ENCODE measurements around the gene RREB1. TPM values are rescaled to one million over a fixed set of nuclear protein-coding genes. Genes with fewer than 3 reads are reported as not detected.

RREB1 gene
- total and polyA plus RNA-seq, 7 donors, result 6.0 to 31.9 (median 20.7) TPM

- TF ChIP-seq CTCF (IDR thresholded peaks at IDR 0.05), result no peak
- Histone ChIP-seq H3K9me3 (no peaks in the 10 kb centered on the region), H3K36me3 (peaks cover 24 to 61% (median 44%) of the 10 kb centered on the region in 4 donors), H3K4me3 (no peak overlapping the region), H3K27ac (no peak overlapping the region), H3K4me1 (peaks cover 0 to 18% (median 13%) of the 10 kb centered on the region in 4 donors), H3K27me3 (no peaks in the 10 kb centered on the region)
- 69 to 78% methylated on average over 10 of the region's 10 CpGs for WGBS, 2 donors
- intact Hi-C loops (cut with DNase I), result loop anchor here (5.0 kb wide), 1 partner anchor 44 kb away; no protein-coding TSS in a partner anchor
- no peak for DNase-seq
These were observed 108.1 kb downstream of the RREB1 start for GRCh38 chr6:7215798-7216231.

DNA sequence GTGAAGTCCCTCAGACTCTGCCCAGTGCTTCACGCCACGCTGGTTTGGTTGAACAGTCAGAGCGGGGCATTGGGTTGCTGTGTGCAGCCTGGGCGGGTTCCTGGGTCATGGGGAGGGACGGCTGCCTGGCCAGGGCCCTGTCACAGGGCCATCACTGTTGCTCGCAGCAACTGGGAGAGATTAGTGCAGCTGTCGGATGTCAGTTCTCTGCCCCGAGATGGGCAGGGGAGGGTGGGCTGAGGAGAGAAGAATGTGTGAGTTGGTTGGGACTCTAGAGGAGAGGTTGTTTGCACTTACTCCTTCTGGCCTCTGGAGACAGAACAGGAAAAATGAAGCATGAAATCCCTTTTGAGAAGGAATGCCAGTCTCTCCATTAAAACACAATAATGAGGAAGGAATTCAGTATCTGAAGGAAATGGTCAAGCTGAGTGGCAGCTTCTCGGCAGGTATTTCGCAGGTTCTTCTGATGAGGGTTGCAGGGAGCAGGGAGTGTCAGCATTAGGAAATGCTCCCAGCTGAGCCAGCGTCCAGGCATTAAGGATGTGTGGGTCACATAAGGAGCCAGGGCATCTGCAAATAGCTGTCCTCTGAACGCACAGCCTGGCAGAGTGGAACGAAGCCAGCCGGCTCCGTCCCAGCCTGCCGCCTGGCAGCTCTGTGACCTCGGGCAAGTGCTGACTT is 109.3 kb downstream of the RREB1 start:
- DNase-seq, result no peak
- peaks cover 0 to 19% (median 13%) of the 10 kb centered on the region in 4 donors for H3K4me1 ChIP-seq
- intact Hi-C loops (cut with DNase I), result loop anchor here (5.0 kb wide), 1 partner anchor 45 kb away; no protein-coding TSS in a partner anchor
- H3K9me3 ChIP-seq, result no peaks in the 10 kb centered on the region
- no peak overlapping the region for H3K4me3 ChIP-seq
- no peak for TF ChIP-seq POLR2A (IDR thresholded peaks at IDR 0.05)
- no peak for TF ChIP-seq CTCF (IDR thresholded peaks at IDR 0.05)
- no peak for TF ChIP-seq EP300 (IDR thresholded peaks at IDR 0.05)
- no peak for TF ChIP-seq POLR2AphosphoS5 (IDR thresholded peaks at IDR 0.05)
- H3K27ac ChIP-seq, result no peak overlapping the region
- H3K27me3 ChIP-seq, result no peaks in the 10 kb centered on the region
- peaks cover 16 to 54% (median 33%) of the 10 kb centered on the region in 4 donors for H3K36me3 ChIP-seq
- WGBS, 2 donors, result 90 to 93% methylated on average over 17 of the region's 17 CpGs

DNA sequence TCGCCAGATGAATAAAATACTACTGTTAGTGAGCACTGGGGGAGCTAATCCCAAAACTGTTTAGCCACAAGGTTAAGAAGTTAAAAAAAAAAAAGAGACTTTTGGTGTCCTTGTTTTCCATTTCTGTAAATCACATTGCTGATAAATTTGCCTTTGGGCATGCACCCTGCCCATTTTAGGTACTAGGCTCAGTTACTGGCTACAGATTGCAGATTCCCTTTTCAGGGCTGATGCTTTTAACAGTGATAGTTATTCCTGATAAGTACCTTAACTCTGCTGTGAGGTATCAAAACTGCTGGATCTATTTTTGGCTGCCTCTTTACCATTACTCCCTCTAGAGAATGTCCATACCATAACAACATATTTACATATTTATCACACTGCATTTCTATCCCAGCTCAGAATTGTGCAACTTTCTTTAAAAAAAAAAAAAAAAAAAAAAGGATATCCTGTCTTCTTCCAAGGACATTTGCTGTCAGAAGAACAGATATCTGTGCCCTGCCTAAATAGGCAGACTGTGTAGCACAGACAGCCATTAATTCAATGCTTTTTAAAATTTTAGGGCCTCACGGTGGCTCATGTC is 110.7 kb downstream of the RREB1 start:
- H3K36me3 ChIP-seq, result peaks cover 10 to 45% (median 27%) of the 10 kb centered on the region in 4 donors
- H3K4me3 ChIP-seq, result no peak overlapping the region
- TF ChIP-seq CTCF (IDR thresholded peaks at IDR 0.05) (no peak), POLR2A (IDR thresholded peaks at IDR 0.05) (no peak), POLR2AphosphoS5 (IDR thresholded peaks at IDR 0.05) (no peak), EP300 (IDR thresholded peaks at IDR 0.05) (no peak)
- 89 to 92% methylated on average over 2 of the region's 2 CpGs for WGBS, 2 donors
- no peak for DNase-seq
- H3K27ac ChIP-seq, result no peak overlapping the region
- intact Hi-C loops (cut with DNase I), result loop anchor here (5.0 kb wide), 1 partner anchor 46 kb away; no protein-coding TSS in a partner anchor
- H3K9me3 ChIP-seq, result no peaks in the 10 kb centered on the region
- H3K27me3 ChIP-seq, result no peaks in the 10 kb centered on the region
- peaks cover 0 to 19% (median 13%) of the 10 kb centered on the region in 4 donors for H3K4me1 ChIP-seq

- no peak overlapping the region for H3K4me3 ChIP-seq
- no peaks in the 10 kb centered on the region for H3K27me3 ChIP-seq
- DNase-seq, result no peak
- peaks cover 0 to 19% (median 13%) of the 10 kb centered on the region in 4 donors for H3K4me1 ChIP-seq
- H3K9me3 ChIP-seq, result no peaks in the 10 kb centered on the region
- H3K27ac ChIP-seq, result peak overlapping the region in 1 of 4 donors; percentile 16
- TF ChIP-seq POLR2A (IDR thresholded peaks at IDR 0.05) (no peak), POLR2AphosphoS5 (IDR thresholded peaks at IDR 0.05) (no peak), CTCF (IDR thresholded peaks at IDR 0.05) (no peak), EP300 (IDR thresholded peaks at IDR 0.05) (no peak)
- intact Hi-C loops (cut with DNase I), result loop anchor here (5.0 kb wide), 1 partner anchor 47 kb away; no protein-coding TSS in a partner anchor
- WGBS, 2 donors, result 79 to 80% methylated on average over 6 of the region's 6 CpGs
- H3K36me3 ChIP-seq, result peaks cover 10 to 42% (median 19%) of the 10 kb centered on the region in 4 donors
These were observed 111.5 kb downstream of the RREB1 start for GRCh38 chr6:7219310-7219709.

All from sigmoid colon (tissue), 7 donors.